Liver (tissue), 9 donors: ENCODE results near the gene IDH1. TPM values are rescaled to one million over a fixed set of nuclear protein-coding genes. Genes with fewer than 3 reads are reported as not detected.

ENCODE experiments used
- DNase-seq: peaks from one replicate; pipeline ENCODE4 v3.0.0-alpha.2; 2017; ENCODE audit warnings: low spot score
- H3K27ac ChIP-seq, 2 donors: one replicate each; pipeline ENCODE4 v1.7.0; 2013; ENCODE audit warnings: inconsistent platforms in 2 of 2, low read length in 2 of 2, control low read depth in 1 of 2, low read depth in 1 of 2, mild to moderate bottlenecking in 1 of 2
- H3K27me3 ChIP-seq, 4 donors: one replicate each; pipeline versions ENCODE4 v1.6.1 to v1.7.0; 2013; ENCODE audit warnings: low read length in 3 of 4, inconsistent platforms in 1 of 4, mild to moderate bottlenecking in 1 of 4, moderate library complexity in 1 of 4; ENCODE audit not compliant: control insufficient read depth in 4 of 4, insufficient read depth in 4 of 4
- H3K36me3 ChIP-seq, 4 donors: one replicate each; pipeline versions ENCODE4 v1.6.1 to v1.7.0; 2013; ENCODE audit warnings: low read length in 3 of 4, mild to moderate bottlenecking in 3 of 4, low read depth in 1 of 4, moderate library complexity in 1 of 4; ENCODE audit not compliant: control insufficient read depth in 4 of 4, insufficient read depth in 3 of 4
- H3K4me1 ChIP-seq, 4 donors: one replicate each; pipeline versions ENCODE4 v1.6.1 to v1.7.0; 2013; ENCODE audit warnings: low read length in 3 of 4, mild to moderate bottlenecking in 3 of 4, moderate library complexity in 1 of 4; ENCODE audit not compliant: control insufficient read depth in 4 of 4, insufficient read depth in 4 of 4
- H3K4me3 ChIP-seq, 3 donors: one replicate each; pipeline versions ENCODE4 v1.6.1 to v1.7.0; 2013; ENCODE audit warnings: low read length in 3 of 3, control low read depth in 1 of 3, low read depth in 1 of 3, mild to moderate bottlenecking in 1 of 3
- H3K9ac ChIP-seq, 2 donors: one replicate each; pipeline ENCODE4 v1.7.0; 2013; ENCODE audit warnings: low read length in 2 of 2, mild to moderate bottlenecking in 2 of 2, moderate library complexity in 2 of 2, control low read depth in 1 of 2, low read depth in 1 of 2
- H3K9me3 ChIP-seq, 4 donors: one replicate each; pipeline versions ENCODE4 v1.6.1 to v1.7.0; 2013; ENCODE audit warnings: low read length in 3 of 4; ENCODE audit not compliant: control insufficient read depth in 4 of 4
- EGR1 ChIP-seq, 2 donors: IDR thresholded peaks; 2 replicates each; pipeline ENCODE4 v1.6.1; 2016 to 2018; ENCODE audit warnings: antibody characterized with exemption in 2 of 2, low read depth in 2 of 2
- FOXA1 ChIP-seq: IDR thresholded peaks from 2 replicates; pipeline ENCODE4 v1.6.1; 2016; ENCODE audit warnings: antibody characterized with exemption
- FOXA2 ChIP-seq: IDR thresholded peaks from 2 replicates; pipeline ENCODE4 v1.6.1; 2016; ENCODE audit warnings: antibody characterized with exemption
- GABPA ChIP-seq, 2 donors: IDR thresholded peaks in 1 of 2; conservative IDR thresholded peaks in 1 of 2; 2 replicates each; pipeline ENCODE4 v1.6.1; 2016; ENCODE audit warnings: antibody characterized with exemption in 2 of 2, mild to moderate bottlenecking in 1 of 2, moderate library complexity in 1 of 2
- HNF4A ChIP-seq, 2 donors: conservative IDR thresholded peaks; 2 replicates each; pipeline ENCODE4 v1.6.1; 2016; ENCODE audit warnings: antibody characterized with exemption in 2 of 2, mild to moderate bottlenecking in 2 of 2
- HNF4G ChIP-seq: IDR thresholded peaks from 2 replicates; pipeline ENCODE4 v1.6.1; 2016; ENCODE audit warnings: antibody characterized with exemption
- JUND ChIP-seq, 2 donors: IDR thresholded peaks; 2 replicates each; pipeline ENCODE4 v1.6.1; 2016; ENCODE audit warnings: antibody characterized with exemption in 2 of 2
- NR2F2 ChIP-seq: IDR thresholded peaks from 2 replicates; pipeline ENCODE4 v1.6.1; 2016; ENCODE audit warnings: antibody characterized with exemption
- RAD21 ChIP-seq, 2 donors: IDR thresholded peaks; 2 replicates each; pipeline ENCODE4 v1.6.1; 2016; ENCODE audit warnings: antibody characterized with exemption in 2 of 2, mild to moderate bottlenecking in 2 of 2
- RXRA ChIP-seq, 2 donors: IDR thresholded peaks; 2 replicates each; pipeline ENCODE4 v1.6.1; 2017 to 2018; ENCODE audit warnings: antibody characterized with exemption in 2 of 2, mild to moderate bottlenecking in 1 of 2
- SP1 ChIP-seq: IDR thresholded peaks from 2 replicates; pipeline ENCODE4 v1.6.1; 2018; ENCODE audit warnings: antibody characterized with exemption, mild to moderate bottlenecking
- TAF1 ChIP-seq: conservative IDR thresholded peaks from 2 replicates; pipeline ENCODE4 v1.6.1; 2016; ENCODE audit warnings: antibody characterized with exemption, mild to moderate bottlenecking
- YY1 ChIP-seq: IDR thresholded peaks from 2 replicates; pipeline ENCODE4 v1.6.1; 2016; ENCODE audit warnings: antibody characterized with exemption, mild to moderate bottlenecking
- whole genome bisulfite sequencing: extraction: QIAGEN DNeasy Blood & Tissue Kit; methylation state at CpG from one replicate; pipeline ENCODE4 v1.1.7; 2013; 5-methylcytosine and 5-hydroxymethylcytosine counted together
- polyA plus RNA-seq, 2 donors: library from polyadenylated mRNA; stranded (reverse) in 1 of 2; unstranded in 1 of 2; fragments of 200-250 nt in 1 of 2; fragments of >200 nt in 1 of 2; fragmentation: Nextera tagmentation in 1 of 2; extraction: Ambion mirVana in 1 of 2; gene quantifications; one replicate each; pipeline versions ENCODE4 v1.2.1 to v1.2.3, GENCODE V29; 2013 to 2015
- total RNA-seq, 2 donors: library from RNA; depleted of rRNA; stranded (reverse); fragments of >200 nt; gene quantifications; one replicate each; pipeline ENCODE4 v1.2.3, GENCODE V29; 2014
- TF ChIP-seq, protein P1 (sequence below): IDR thresholded peaks from 2 replicates; pipeline ENCODE4 v1.6.1; 2016; ENCODE audit warnings: antibody characterized with exemption
- TF ChIP-seq, protein P2 (sequence below): IDR thresholded peaks from 2 replicates; pipeline ENCODE4 v1.6.1; 2016; ENCODE audit warnings: antibody characterized with exemption, mild to moderate bottlenecking
- TF ChIP-seq, protein P3 (sequence below): IDR thresholded peaks from 2 replicates; pipeline ENCODE4 v1.6.1; 2016; ENCODE audit warnings: antibody characterized with exemption
- TF ChIP-seq, protein P4 (sequence below): fragments of 150-350 bp; IDR thresholded peaks from 2 replicates; pipeline ENCODE4 v1.5.1; 2017; ENCODE audit warnings: improper control_type of control experiment, low read depth, low read length; ENCODE audit not compliant: missing input control
- TF ChIP-seq, protein P5 (sequence below): IDR thresholded peaks from 2 replicates; pipeline ENCODE4 v1.6.1; 2016; ENCODE audit warnings: antibody characterized with exemption
- donor health status: healthy.
- donor health status: healthy.
- donor health status: healthy.
- donor health status: healthy.
- donor health status: healthy.

Gene IDH1
- total and polyA plus RNA-seq, 4 donors: 134 to 188 (median 142) TPM

DNA sequence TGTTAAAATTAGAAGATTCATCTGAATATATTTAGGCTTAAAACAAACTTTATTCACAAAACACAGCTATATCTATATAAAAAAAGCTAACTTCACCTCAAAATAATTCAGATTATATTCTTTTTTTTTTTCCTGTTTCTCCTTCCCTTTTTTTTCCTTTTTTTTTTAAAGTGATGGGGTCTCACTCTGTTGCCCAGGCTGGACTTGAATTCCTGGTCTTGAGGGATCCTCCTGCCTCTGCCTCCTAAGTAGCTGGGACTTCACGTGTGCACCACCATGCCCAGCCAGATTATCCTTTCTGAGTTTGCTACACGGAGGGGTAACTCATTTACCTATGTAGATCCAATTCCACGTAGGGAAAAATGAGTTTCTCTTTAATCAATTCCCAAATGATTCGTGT is 3.8 kb downstream of the IDH1 start:
- H3K4me1 ChIP-seq: peaks cover 7 to 78% (median 75%) of the 10 kb centered on the region in 4 donors
- no peaks in the 10 kb centered on the region for H3K27me3 ChIP-seq
- H3K36me3 ChIP-seq: peaks cover 0 to 18% (median 8%) of the 10 kb centered on the region in 4 donors
- H3K9me3 ChIP-seq: no peaks in the 10 kb centered on the region
- no peak for DNase-seq
- H3K27ac ChIP-seq: peak overlapping the region; percentile 72 to 86
- H3K4me3 ChIP-seq: peak overlapping the region in 1 of 3 donors; percentile 6
- 55% methylated on average over 4 of the region's 4 CpGs for WGBS
- peak overlapping the region; percentile 11 to 42 for H3K9ac ChIP-seq
- no peak for TF ChIP-seq RXRA (IDR thresholded peaks at IDR 0.05)
- no peak for TF ChIP-seq YY1
- TF ChIP-seq TAF1: no peak
- no peak for TF ChIP-seq FOXA1
- TF ChIP-seq, protein P1, sequence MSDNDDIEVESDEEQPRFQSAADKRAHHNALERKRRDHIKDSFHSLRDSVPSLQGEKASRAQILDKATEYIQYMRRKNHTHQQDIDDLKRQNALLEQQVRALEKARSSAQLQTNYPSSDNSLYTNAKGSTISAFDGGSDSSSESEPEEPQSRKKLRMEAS: no peak
- TF ChIP-seq, protein P2, sequence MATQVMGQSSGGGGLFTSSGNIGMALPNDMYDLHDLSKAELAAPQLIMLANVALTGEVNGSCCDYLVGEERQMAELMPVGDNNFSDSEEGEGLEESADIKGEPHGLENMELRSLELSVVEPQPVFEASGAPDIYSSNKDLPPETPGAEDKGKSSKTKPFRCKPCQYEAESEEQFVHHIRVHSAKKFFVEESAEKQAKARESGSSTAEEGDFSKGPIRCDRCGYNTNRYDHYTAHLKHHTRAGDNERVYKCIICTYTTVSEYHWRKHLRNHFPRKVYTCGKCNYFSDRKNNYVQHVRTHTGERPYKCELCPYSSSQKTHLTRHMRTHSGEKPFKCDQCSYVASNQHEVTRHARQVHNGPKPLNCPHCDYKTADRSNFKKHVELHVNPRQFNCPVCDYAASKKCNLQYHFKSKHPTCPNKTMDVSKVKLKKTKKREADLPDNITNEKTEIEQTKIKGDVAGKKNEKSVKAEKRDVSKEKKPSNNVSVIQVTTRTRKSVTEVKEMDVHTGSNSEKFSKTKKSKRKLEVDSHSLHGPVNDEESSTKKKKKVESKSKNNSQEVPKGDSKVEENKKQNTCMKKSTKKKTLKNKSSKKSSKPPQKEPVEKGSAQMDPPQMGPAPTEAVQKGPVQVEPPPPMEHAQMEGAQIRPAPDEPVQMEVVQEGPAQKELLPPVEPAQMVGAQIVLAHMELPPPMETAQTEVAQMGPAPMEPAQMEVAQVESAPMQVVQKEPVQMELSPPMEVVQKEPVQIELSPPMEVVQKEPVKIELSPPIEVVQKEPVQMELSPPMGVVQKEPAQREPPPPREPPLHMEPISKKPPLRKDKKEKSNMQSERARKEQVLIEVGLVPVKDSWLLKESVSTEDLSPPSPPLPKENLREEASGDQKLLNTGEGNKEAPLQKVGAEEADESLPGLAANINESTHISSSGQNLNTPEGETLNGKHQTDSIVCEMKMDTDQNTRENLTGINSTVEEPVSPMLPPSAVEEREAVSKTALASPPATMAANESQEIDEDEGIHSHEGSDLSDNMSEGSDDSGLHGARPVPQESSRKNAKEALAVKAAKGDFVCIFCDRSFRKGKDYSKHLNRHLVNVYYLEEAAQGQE: no peak
- TF ChIP-seq GABPA (IDR thresholded peaks at IDR 0.05 in 1 of 2, conservative IDR thresholded peaks at IDR 0.05 in 1 of 2): no peak
- no peak for TF ChIP-seq HNF4A (conservative IDR thresholded peaks at IDR 0.05)
- no peak for TF ChIP-seq FOXA2
- TF ChIP-seq RAD21 (IDR thresholded peaks at IDR 0.05): no peak

DNA sequence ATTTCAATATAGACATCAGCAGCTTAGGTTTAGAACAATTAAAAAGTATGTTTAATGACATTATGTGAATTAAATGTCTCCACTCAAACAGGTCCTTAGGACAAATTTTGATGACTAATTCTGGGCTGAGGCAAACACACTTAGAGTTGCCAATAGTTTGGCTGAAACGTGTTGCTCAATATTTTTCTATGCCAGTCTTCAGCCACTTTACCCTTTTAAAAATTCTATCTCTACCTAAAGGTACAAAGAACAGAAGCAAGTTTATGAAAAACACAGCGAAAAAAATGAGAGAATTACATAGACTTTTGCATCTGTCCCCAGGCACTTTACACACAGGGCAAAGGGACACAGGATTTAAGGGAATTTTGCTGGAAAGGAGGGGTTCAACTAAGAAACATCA is 4.5 kb downstream of the IDH1 start:
- H3K36me3 ChIP-seq: peaks cover 0 to 18% (median 11%) of the 10 kb centered on the region in 4 donors

More for the DNA sequence above, 4.5 kb downstream of the IDH1 start:
- Histone ChIP-seq H3K9ac (peak overlapping the region; percentile 30 to 63), H3K27me3 (no peaks in the 10 kb centered on the region), H3K4me1 (peaks cover 9 to 80% (median 76%) of the 10 kb centered on the region in 4 donors), H3K27ac (peak overlapping the region; percentile 72 to 86), H3K4me3 (peak overlapping the region in 1 of 3 donors; percentile 2), H3K9me3 (no peaks in the 10 kb centered on the region)
- DNase-seq: no peak
- 30% methylated on average over 2 of the region's 2 CpGs for WGBS
- no peak for TF ChIP-seq HNF4G
- peak; percentile 74 to 87 for TF ChIP-seq JUND (IDR thresholded peaks at IDR 0.05)
- TF ChIP-seq, protein P3, sequence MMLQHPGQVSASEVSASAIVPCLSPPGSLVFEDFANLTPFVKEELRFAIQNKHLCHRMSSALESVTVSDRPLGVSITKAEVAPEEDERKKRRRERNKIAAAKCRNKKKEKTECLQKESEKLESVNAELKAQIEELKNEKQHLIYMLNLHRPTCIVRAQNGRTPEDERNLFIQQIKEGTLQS: peak; percentile 84
- peak in 1 of 2 donors; percentile 14 for TF ChIP-seq RAD21 (IDR thresholded peaks at IDR 0.05)
- TF ChIP-seq SP1: peak; percentile 39
- no peak for TF ChIP-seq FOXA1
- no peak for TF ChIP-seq FOXA2
- TF ChIP-seq NR2F2: no peak
- TF ChIP-seq, protein P2: no peak
- TF ChIP-seq RXRA (IDR thresholded peaks at IDR 0.05): peak; percentile 15 to 69
- TF ChIP-seq, protein P1: peak; percentile 44
- TF ChIP-seq, protein P4, sequence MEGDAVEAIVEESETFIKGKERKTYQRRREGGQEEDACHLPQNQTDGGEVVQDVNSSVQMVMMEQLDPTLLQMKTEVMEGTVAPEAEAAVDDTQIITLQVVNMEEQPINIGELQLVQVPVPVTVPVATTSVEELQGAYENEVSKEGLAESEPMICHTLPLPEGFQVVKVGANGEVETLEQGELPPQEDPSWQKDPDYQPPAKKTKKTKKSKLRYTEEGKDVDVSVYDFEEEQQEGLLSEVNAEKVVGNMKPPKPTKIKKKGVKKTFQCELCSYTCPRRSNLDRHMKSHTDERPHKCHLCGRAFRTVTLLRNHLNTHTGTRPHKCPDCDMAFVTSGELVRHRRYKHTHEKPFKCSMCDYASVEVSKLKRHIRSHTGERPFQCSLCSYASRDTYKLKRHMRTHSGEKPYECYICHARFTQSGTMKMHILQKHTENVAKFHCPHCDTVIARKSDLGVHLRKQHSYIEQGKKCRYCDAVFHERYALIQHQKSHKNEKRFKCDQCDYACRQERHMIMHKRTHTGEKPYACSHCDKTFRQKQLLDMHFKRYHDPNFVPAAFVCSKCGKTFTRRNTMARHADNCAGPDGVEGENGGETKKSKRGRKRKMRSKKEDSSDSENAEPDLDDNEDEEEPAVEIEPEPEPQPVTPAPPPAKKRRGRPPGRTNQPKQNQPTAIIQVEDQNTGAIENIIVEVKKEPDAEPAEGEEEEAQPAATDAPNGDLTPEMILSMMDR: no peak
- TF ChIP-seq HNF4A (conservative IDR thresholded peaks at IDR 0.05): peak; percentile 82 to 88
- peak; percentile 44 for TF ChIP-seq YY1
- TF ChIP-seq TAF1: no peak
- TF ChIP-seq, protein P5, sequence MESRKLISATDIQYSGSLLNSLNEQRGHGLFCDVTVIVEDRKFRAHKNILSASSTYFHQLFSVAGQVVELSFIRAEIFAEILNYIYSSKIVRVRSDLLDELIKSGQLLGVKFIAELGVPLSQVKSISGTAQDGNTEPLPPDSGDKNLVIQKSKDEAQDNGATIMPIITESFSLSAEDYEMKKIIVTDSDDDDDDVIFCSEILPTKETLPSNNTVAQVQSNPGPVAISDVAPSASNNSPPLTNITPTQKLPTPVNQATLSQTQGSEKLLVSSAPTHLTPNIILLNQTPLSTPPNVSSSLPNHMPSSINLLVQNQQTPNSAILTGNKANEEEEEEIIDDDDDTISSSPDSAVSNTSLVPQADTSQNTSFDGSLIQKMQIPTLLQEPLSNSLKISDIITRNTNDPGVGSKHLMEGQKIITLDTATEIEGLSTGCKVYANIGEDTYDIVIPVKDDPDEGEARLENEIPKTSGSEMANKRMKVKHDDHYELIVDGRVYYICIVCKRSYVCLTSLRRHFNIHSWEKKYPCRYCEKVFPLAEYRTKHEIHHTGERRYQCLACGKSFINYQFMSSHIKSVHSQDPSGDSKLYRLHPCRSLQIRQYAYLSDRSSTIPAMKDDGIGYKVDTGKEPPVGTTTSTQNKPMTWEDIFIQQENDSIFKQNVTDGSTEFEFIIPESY: peak; percentile 30
- no peak for TF ChIP-seq EGR1 (IDR thresholded peaks at IDR 0.05; ENCODE audit: low read depth in 2 of 2)
- TF ChIP-seq GABPA (IDR thresholded peaks at IDR 0.05 in 1 of 2, conservative IDR thresholded peaks at IDR 0.05 in 1 of 2): no peak
